NCI-H2107 treated with DMSO at 0.1 percent for 48 hours (cell line): ENCODE results near the gene GLYAT.
"Not testable (repeated sequence)": the region's sequence is repeated elsewhere in the genome, so short reads cannot be mapped to it uniquely, and the experiment has no call there.

Experiments used
- DNase-seq: peaks from one replicate; lab custom pipeline; 2025; ENCODE audit not compliant: unreplicated experiment; lab: John Stamatoyannopoulos, UW

Gene GLYAT

GRCh38 chr11:58744988-58745704 lies 13.4 kb upstream of the GLYAT start:
- DNase-seq = no peak

- no peak for DNase-seq
Measured at GRCh38 chr11:58742981-58743880, 11.5 kb upstream of the GLYAT start.

- no peak for DNase-seq
Measured at GRCh38 chr11:58742140-58742539, 10.4 kb upstream of the GLYAT start.

GRCh38 chr11:58741127-58741526 lies 9.4 kb upstream of the GLYAT start:
- no peak for DNase-seq

GRCh38 chr11:58740447-58740846 lies 8.7 kb upstream of the GLYAT start:
- no peak for DNase-seq

- no peak for DNase-seq
Measured at GRCh38 chr11:58739725-58740430, 8.1 kb upstream of the GLYAT start.

GRCh38 chr11:58734681-58735490 lies 3.1 kb upstream of the GLYAT start:
- DNase-seq = no peak

- no peak for DNase-seq
Measured at GRCh38 chr11:58730507-58731089, 1.1 kb downstream of the GLYAT start.

- DNase-seq = no peak
Measured at GRCh38 chr11:58727415-58727797, 4.3 kb downstream of the GLYAT start.

- DNase-seq = no peak
Measured at GRCh38 chr11:58726737-58727414, 4.9 kb downstream of the GLYAT start.

- no peak for DNase-seq
Measured at GRCh38 chr11:58719406-58720117, 12.2 kb downstream of the GLYAT start.

GRCh38 chr11:58712531-58712930 lies 19.2 kb downstream of the GLYAT start:
- no peak for DNase-seq

GRCh38 chr11:58711832-58712231 lies 19.9 kb downstream of the GLYAT start:
- DNase-seq = no peak

GRCh38 chr11:58707767-58708166 lies 24.0 kb downstream of the GLYAT start:
- DNase-seq = no peak

- not testable (repeated sequence) for DNase-seq
Measured at GRCh38 chr11:58696825-58697224, 34.9 kb downstream of the GLYAT start.

- DNase-seq = no peak
Measured at GRCh38 chr11:58693026-58693425, 38.7 kb downstream of the GLYAT start.

- no peak for DNase-seq
Measured at GRCh38 chr11:58691675-58692074, 40.1 kb downstream of the GLYAT start.

GRCh38 chr11:58688789-58689503 lies 42.8 kb downstream of the GLYAT start:
- no peak for DNase-seq
